Fibroblast of the aortic adventitia (primary cell): ENCODE measurements around the gene DOCK1. TPM values are rescaled to one million over a fixed set of nuclear protein-coding genes. Genes with fewer than 3 reads are reported as not detected.

Experiments
- DNase-seq: peaks from one replicate; pipeline ENCODE4 v3.0.0-alpha.2; 2010; ENCODE audit warnings: low read depth
- H3K4me3 ChIP-seq: 2 replicates; pipeline ENCODE4 v1.5.1; 2011; ENCODE audit warnings: low read depth, mild to moderate bottlenecking, control low read depth, low read length, moderate library complexity
- total RNA-seq: library from RNA; depleted of rRNA; stranded (reverse); fragments of >200 nt; gene quantifications from 2 replicates; pipeline ENCODE4 v1.2.3, GENCODE V29; 2012; ENCODE audit warnings: low replicate concordance
- TF ChIP-seq, protein P1 (sequence below): IDR thresholded peaks from 2 replicates; pipeline ENCODE4 v1.5.1; 2011; ENCODE audit warnings: mild to moderate bottlenecking, low read length, control low read depth, inconsistent platforms; ENCODE audit not compliant: insufficient read depth

The DOCK1 gene
- total RNA-seq, 1 donor = 75.2 TPM

DNA sequence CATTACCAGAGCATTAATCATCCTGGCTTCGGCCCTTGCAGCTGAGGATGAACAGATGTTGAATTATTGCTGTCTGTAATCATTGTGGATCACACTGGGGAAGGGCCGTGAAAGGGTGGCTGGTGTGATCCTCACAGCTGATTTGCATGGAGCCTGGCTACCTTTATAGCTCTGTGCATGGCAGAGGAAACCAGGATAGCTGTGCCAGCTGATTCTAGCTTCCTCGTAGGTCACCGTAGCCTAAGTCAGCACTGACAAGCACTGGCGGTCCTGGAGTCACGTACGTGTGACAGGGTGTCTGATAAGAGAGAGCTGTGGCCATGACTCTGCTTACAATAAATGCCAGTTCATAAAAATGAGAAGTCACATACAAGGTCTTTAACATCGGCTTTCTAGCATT, 214.7 kb downstream of the DOCK1 start:
- no peak overlapping the region for H3K4me3 ChIP-seq
- DNase-seq = no peak
- TF ChIP-seq, protein P1, sequence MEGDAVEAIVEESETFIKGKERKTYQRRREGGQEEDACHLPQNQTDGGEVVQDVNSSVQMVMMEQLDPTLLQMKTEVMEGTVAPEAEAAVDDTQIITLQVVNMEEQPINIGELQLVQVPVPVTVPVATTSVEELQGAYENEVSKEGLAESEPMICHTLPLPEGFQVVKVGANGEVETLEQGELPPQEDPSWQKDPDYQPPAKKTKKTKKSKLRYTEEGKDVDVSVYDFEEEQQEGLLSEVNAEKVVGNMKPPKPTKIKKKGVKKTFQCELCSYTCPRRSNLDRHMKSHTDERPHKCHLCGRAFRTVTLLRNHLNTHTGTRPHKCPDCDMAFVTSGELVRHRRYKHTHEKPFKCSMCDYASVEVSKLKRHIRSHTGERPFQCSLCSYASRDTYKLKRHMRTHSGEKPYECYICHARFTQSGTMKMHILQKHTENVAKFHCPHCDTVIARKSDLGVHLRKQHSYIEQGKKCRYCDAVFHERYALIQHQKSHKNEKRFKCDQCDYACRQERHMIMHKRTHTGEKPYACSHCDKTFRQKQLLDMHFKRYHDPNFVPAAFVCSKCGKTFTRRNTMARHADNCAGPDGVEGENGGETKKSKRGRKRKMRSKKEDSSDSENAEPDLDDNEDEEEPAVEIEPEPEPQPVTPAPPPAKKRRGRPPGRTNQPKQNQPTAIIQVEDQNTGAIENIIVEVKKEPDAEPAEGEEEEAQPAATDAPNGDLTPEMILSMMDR = no peak

DNA sequence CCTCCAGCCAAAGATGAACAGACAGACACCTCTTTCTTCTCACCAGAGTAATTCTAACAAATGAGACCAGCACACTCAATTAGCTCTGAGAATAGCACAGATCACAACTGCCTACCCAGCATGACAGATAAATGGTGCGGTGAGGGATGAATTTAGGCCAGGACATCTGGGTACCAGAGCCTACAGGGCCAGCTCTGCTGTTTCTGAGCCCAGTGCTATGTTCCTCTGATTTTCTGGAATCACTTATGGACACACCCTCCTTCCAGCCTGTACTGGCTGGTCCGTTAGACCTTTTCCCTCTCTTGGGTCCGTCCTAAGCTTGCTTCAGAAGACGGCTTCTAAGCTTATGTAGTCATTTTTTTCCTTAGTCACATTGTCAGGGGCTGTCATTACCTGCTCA, 217.6 kb downstream of the DOCK1 start:
- H3K4me3 ChIP-seq = no peak overlapping the region
- TF ChIP-seq, protein P1 = no peak
- no peak for DNase-seq

DNA sequence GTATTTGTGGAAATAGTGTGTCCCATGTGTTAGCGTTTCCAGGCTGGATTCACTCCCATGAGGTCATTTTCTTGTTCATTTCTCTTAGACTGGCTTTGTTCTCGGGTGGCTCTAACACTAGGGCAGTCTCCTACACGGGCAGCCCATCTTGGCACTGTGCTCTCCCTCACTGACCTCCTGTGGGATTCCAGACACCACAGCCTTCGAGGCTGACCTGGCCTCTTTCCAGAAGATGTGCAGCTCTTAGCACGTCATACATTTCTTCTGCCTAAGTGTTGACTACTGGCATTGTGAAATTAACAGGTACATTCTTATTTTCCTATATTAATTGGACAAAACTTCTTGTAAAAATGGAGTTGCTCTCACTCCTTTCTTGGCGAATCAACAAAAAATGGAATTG, 218.4 kb downstream of the DOCK1 start:
- no peak for DNase-seq
- TF ChIP-seq, protein P1 = no peak
- H3K4me3 ChIP-seq = no peak overlapping the region

GRCh38 chr10:127125331-127125730, 220.1 kb downstream of the DOCK1 start:
- no peak overlapping the region for H3K4me3 ChIP-seq
- TF ChIP-seq, protein P1 = no peak
- DNase-seq = no peak

- TF ChIP-seq, protein P1 = no peak
- no peak for DNase-seq
- H3K4me3 ChIP-seq = no peak overlapping the region
These were observed 222.6 kb downstream of the DOCK1 start for GRCh38 chr10:127127822-127128221.

GRCh38 chr10:127129104-127129503, 223.9 kb downstream of the DOCK1 start:
- TF ChIP-seq, protein P1 = no peak
- H3K4me3 ChIP-seq = no peak overlapping the region
- DNase-seq = no peak

- DNase-seq = no peak
- TF ChIP-seq, protein P1 = no peak
- H3K4me3 ChIP-seq = no peak overlapping the region
These were observed 227.2 kb downstream of the DOCK1 start for GRCh38 chr10:127132451-127132850.
